ENCODE measurements around the gene FGF21.
"Not testable (repeated sequence)": the region's sequence is repeated elsewhere in the genome, so short reads cannot be mapped to it uniquely, and the experiment has no call there.

DNA sequence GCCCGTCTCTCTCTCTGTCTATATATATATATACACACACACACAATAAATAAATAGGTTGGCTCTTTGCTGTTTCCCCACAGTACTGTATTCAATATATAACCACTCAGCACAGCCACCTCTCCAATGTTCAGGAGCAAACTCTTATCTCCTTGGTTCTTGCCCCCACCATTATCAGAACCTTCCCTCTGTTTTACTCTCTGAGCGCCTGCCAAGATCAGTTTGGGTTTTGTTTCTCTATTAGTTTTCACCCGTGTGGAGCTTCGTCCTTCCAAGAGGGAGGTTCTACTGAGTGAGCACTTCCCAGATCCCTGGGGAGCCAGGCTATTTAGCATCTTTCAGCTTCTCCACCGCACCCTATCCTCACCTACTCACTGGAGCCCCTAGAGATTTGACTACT is 10.5 kb downstream of the FGF21 start:
- TF ChIP-seq EZH2phosphoT487 (conservative IDR thresholded peaks at IDR 0.05; ENCODE audit: low read length); CTCF (IDR thresholded peaks at IDR 0.05; ENCODE audit: insufficient read depth, low read length, poor library complexity, severe bottlenecking): not testable (repeated sequence)
